Retinal pigment epithelial cell (primary cell): Measurements from ENCODE around the gene AP4E1.

Experiments used
- DNase-seq: peaks from one replicate; pipeline ENCODE4 v3.0.0-alpha.2; 2010; ENCODE audit warnings: low read depth
- H3K4me3 ChIP-seq: 2 replicates; pipeline ENCODE4 v1.5.1; 2011; ENCODE audit warnings: mild to moderate bottlenecking, low read length, control low read depth, moderate library complexity
- TF ChIP-seq, protein P1 (sequence below): conservative IDR thresholded peaks from 2 replicates; pipeline ENCODE4 v1.5.1; 2011; ENCODE audit warnings: low read depth, low read length, control low read depth, inconsistent platforms

The AP4E1 gene

GRCh38 chr15:50925281-50925680 lies 16.8 kb downstream of the AP4E1 start:
- no peak for DNase-seq
- TF ChIP-seq, protein P1, sequence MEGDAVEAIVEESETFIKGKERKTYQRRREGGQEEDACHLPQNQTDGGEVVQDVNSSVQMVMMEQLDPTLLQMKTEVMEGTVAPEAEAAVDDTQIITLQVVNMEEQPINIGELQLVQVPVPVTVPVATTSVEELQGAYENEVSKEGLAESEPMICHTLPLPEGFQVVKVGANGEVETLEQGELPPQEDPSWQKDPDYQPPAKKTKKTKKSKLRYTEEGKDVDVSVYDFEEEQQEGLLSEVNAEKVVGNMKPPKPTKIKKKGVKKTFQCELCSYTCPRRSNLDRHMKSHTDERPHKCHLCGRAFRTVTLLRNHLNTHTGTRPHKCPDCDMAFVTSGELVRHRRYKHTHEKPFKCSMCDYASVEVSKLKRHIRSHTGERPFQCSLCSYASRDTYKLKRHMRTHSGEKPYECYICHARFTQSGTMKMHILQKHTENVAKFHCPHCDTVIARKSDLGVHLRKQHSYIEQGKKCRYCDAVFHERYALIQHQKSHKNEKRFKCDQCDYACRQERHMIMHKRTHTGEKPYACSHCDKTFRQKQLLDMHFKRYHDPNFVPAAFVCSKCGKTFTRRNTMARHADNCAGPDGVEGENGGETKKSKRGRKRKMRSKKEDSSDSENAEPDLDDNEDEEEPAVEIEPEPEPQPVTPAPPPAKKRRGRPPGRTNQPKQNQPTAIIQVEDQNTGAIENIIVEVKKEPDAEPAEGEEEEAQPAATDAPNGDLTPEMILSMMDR = no peak
- H3K4me3 ChIP-seq = no peak overlapping the region

DNA sequence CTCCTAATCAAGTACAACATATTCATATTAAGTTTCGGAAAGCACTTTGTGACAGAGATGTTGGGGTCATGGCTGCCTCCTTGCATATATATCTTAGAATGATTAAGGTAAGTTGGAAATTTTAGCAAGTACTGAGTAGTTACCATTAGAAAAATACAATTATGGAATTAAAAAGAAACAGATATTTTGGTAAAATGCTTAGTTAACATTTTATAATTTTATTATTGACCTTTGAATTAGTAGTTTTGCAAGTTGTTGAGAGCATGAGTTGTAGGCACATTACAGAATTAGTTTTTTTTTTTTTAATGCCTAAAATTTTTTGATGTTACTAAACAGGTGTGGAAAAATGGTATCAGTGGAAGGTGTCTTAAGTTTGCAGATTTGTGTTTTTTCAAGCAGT lies 20.6 kb downstream of the AP4E1 start:
- TF ChIP-seq, protein P1 = no peak
- H3K4me3 ChIP-seq = no peak overlapping the region
- no peak for DNase-seq

DNA sequence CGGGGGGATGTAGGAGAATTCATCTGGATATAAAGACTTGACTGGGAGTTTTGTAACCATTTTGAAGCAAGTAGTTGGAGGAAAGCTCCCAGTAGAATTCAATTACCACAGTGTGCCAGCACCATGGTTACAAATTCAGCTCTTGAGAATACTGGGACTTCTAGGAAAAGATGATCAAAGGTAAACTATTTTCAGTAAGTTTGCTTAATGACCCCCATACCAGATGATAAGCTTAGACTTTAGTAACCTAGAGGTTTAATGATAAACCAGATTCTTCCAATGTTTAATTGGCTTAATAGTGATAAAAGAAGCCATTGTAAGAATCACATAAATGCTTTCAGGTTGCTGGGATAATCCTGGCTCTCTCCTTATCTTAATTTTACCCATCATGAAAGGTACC lies 22.3 kb downstream of the AP4E1 start:
- H3K4me3 ChIP-seq = no peak overlapping the region
- TF ChIP-seq, protein P1 = no peak
- no peak for DNase-seq

DNA sequence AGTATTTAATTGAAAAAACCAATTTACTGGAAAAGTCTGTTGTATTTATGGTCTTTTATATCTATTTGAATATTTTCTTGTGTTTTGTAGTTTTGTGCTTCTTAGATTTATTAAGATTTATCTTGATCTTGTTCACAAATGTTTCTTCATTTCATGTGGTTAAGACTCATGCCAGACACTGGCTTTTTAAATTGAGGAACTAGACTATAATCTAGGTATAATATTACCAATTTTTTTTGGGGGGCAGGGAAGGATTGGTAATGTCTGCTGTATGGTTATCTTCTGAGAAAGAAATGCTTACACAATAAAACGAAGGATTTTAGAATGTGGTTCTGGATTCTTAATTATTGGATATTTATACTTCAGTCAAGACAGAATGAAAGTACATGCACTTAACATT lies 24.9 kb downstream of the AP4E1 start:
- H3K4me3 ChIP-seq = no peak overlapping the region
- TF ChIP-seq, protein P1 = no peak
- DNase-seq = no peak

- no peak overlapping the region for H3K4me3 ChIP-seq
- no peak for DNase-seq
- TF ChIP-seq, protein P1 = no peak
Observed at GRCh38 chr15:50938525-50938924, 30.0 kb downstream of the AP4E1 start.

- H3K4me3 ChIP-seq = no peak overlapping the region
- no peak for DNase-seq
- TF ChIP-seq, protein P1 = no peak
Observed at GRCh38 chr15:50939911-50940310, 31.4 kb downstream of the AP4E1 start.

DNA sequence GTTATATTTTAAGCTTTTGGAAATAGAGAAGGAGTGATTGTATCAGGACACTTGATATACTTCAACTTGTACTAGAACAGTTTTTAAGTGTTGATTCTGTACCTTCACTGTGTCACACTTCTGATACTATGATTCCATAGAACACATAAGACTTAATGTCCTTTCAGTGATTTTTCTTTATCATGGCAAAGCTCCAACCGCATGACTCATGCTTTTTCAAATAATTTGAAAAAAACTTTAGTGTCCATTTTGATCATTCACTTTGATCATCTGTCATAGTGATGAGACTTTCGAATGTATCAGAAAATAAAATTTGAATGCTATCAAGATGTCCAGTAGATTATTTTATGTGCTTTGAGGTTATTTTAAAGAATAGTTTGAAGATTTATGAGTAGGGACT lies 32.0 kb downstream of the AP4E1 start:
- no peak for DNase-seq
- TF ChIP-seq, protein P1 = no peak
- no peak overlapping the region for H3K4me3 ChIP-seq
